Activated CD4-positive, alpha-beta T cell treated with anti-CD3 and anti-CD28 coated beads, Interleukin-2, amount 50 U/mL, for 48 hours (primary cell): ENCODE measurements around the gene PLEKHG1.

ENCODE experiments used
- DNase-seq, 2 experiments: peaks; one replicate each; pipeline ENCODE4 v3.0.0-alpha.2; 2020

Gene PLEKHG1

GRCh38 chr6:150641398-150642139, 41.9 kb downstream of the PLEKHG1 start:
- DNase-seq = no peak

- DNase-seq = no peak
These were observed 46.5 kb downstream of the PLEKHG1 start for GRCh38 chr6:150646228-150646627.

GRCh38 chr6:150647051-150647450, 47.4 kb downstream of the PLEKHG1 start:
- no peak for DNase-seq
